ENCODE data around the gene OPN4. TPM values are rescaled to one million over a fixed set of nuclear protein-coding genes. Genes with fewer than 3 reads are reported as not detected.

Gene OPN4
- total RNA-seq, 1 donor from 2014 or later: not detected

DNA sequence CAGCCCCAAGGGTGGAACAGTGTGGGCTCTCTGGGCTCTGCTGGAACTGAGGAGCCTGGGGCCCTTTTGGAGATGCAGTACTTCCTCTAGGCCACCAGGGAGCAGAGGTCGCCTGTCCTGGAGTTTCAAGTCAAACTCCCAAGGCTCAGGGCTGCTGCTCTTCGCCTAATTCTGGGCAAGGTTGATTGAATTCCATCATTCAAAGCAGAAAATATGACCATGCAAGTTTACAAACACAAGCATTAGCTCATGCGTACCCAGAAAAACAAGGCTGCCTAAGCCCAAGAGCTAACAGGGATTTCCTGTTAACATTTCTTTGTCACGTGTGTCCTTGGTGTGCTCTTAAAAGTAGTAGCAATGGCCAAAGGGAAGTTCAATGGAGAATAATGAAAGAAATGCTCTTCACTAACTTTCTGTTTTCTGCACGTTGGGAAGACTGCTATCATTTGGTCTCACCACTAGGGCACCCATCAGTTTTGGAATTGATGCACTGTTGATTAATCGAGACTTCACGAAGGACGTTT, 34.1 kb downstream of the OPN4 start:
- Histone ChIP-seq H3K36me3 (no peaks in the 10 kb centered on the region), H3K27me3 (no peaks in the 10 kb centered on the region), H2AFZ (replicated peaks) (no peak overlapping the region), H3K79me2 (ENCODE audit: low read depth) (no peaks in the 10 kb centered on the region), H4K20me1 (ENCODE audit: low read depth) (no peaks in the 10 kb centered on the region), H3K4me1 (peaks cover 21% of the 10 kb centered on the region), H3K9me3 (ENCODE audit: low read depth) (no peaks in the 10 kb centered on the region), H3K4me2 (no peak overlapping the region), H3K9ac (no peak overlapping the region), H3K27ac (no peak overlapping the region), H3K4me3 (no peak overlapping the region), H3F3A (ENCODE audit: low read depth) (peaks cover 1% of the 10 kb centered on the region)
- peak; percentile 79 for DNase-seq (ENCODE audit: low spot score)
- no peak overlapping the region for H3K27ac Mint-ChIP-seq
- H3K9me3 Mint-ChIP-seq: no peaks in the 10 kb centered on the region
- no peaks in the 10 kb centered on the region for H3K36me3 Mint-ChIP-seq
- no peak for TF ChIP-seq EZH2 (IDR thresholded peaks at IDR 0.05)
- TF ChIP-seq, protein P1, sequence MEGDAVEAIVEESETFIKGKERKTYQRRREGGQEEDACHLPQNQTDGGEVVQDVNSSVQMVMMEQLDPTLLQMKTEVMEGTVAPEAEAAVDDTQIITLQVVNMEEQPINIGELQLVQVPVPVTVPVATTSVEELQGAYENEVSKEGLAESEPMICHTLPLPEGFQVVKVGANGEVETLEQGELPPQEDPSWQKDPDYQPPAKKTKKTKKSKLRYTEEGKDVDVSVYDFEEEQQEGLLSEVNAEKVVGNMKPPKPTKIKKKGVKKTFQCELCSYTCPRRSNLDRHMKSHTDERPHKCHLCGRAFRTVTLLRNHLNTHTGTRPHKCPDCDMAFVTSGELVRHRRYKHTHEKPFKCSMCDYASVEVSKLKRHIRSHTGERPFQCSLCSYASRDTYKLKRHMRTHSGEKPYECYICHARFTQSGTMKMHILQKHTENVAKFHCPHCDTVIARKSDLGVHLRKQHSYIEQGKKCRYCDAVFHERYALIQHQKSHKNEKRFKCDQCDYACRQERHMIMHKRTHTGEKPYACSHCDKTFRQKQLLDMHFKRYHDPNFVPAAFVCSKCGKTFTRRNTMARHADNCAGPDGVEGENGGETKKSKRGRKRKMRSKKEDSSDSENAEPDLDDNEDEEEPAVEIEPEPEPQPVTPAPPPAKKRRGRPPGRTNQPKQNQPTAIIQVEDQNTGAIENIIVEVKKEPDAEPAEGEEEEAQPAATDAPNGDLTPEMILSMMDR (IDR thresholded peaks at IDR 0.05): peak; percentile 77
- TF ChIP-seq EZH2phosphoT487 (IDR thresholded peaks at IDR 0.05): no peak
- H3K4me3 Mint-ChIP-seq: no peak overlapping the region
- H3K27me3 Mint-ChIP-seq (ENCODE audit: insufficient read depth, low read depth): peaks cover 7% of the 10 kb centered on the region
- H3K4me1 Mint-ChIP-seq: peaks cover 29% of the 10 kb centered on the region

DNA sequence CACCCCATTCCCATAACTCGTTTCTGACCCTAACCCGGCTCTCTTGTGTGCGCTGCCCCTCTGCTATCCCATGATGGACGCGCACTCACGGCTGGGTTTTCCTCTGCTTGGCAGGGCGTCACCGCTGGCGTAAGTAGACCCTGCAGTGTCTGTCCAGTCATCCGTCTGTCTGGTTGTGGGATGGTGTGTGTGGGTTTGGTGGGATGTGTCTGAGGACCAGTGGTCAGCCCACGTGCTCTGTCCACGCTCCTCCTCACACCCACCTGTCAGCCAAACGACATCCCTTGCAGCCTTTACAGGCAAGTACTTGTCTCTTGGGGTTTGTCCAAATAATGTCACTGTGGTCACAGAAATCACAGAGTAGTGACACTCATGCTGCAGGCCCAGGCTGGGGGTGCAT, 34.8 kb downstream of the OPN4 start:
- Mint-ChIP-seq H3K4me3 (no peak overlapping the region), H3K36me3 (no peaks in the 10 kb centered on the region), H3K27ac (no peak overlapping the region), H3K27me3 (ENCODE audit: insufficient read depth, low read depth) (peaks cover 10% of the 10 kb centered on the region), H3K9me3 (no peaks in the 10 kb centered on the region), H3K4me1 (peaks cover 29% of the 10 kb centered on the region)
- H3K4me1 ChIP-seq: peaks cover 18% of the 10 kb centered on the region
- TF ChIP-seq EZH2phosphoT487 (IDR thresholded peaks at IDR 0.05) (no peak), EZH2 (IDR thresholded peaks at IDR 0.05) (no peak)
- TF ChIP-seq, protein P1 (IDR thresholded peaks at IDR 0.05): no peak
- H3K79me2 ChIP-seq (ENCODE audit: low read depth): no peaks in the 10 kb centered on the region
- no peak for DNase-seq (ENCODE audit: low spot score)
- H3K27ac ChIP-seq: no peak overlapping the region
- H3K36me3 ChIP-seq: no peaks in the 10 kb centered on the region
- no peak overlapping the region for H3K9ac ChIP-seq
- H3F3A ChIP-seq (ENCODE audit: low read depth): peaks cover 3% of the 10 kb centered on the region
- H2AFZ ChIP-seq (replicated peaks): no peak overlapping the region
- no peak overlapping the region for H3K4me3 ChIP-seq
- no peaks in the 10 kb centered on the region for H3K27me3 ChIP-seq
- no peak overlapping the region for H3K4me2 ChIP-seq
- H3K9me3 ChIP-seq (ENCODE audit: low read depth): no peaks in the 10 kb centered on the region
- no peaks in the 10 kb centered on the region for H4K20me1 ChIP-seq (ENCODE audit: low read depth)

DNA sequence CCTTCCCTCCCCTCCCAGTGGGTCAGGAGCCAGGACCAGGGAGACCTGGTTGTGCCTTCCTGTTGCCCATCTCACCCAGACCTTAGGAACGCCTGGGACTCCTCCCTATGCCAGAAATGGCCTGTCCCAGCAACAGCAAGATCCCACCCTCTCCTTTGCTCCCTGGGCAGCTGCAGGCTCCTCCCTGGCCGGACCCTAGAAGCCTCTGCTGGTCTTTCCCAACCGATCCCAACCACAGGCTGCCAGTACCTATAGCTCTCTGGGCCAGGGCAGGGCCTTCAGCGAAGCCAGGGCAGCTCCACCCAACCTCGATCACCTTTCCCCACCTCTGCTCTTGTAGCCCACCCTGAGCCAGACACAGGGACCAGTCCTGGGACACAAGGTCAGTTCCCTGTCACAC, 35.9 kb downstream of the OPN4 start:
- no peak overlapping the region for H3K9ac ChIP-seq
- H3K36me3 ChIP-seq: no peaks in the 10 kb centered on the region
- peaks cover 3% of the 10 kb centered on the region for H3F3A ChIP-seq (ENCODE audit: low read depth)
- no peaks in the 10 kb centered on the region for H4K20me1 ChIP-seq (ENCODE audit: low read depth)
- peaks cover 24% of the 10 kb centered on the region for H3K4me1 Mint-ChIP-seq
- peaks cover 10% of the 10 kb centered on the region for H3K27me3 Mint-ChIP-seq (ENCODE audit: insufficient read depth, low read depth)
- peaks cover 8% of the 10 kb centered on the region for H3K4me1 ChIP-seq
- no peak overlapping the region for H3K4me3 ChIP-seq
- no peak overlapping the region for H3K27ac Mint-ChIP-seq
- no peaks in the 10 kb centered on the region for H3K27me3 ChIP-seq
- no peak overlapping the region for H3K4me3 Mint-ChIP-seq
- H3K27ac ChIP-seq: no peak overlapping the region
- H2AFZ ChIP-seq (replicated peaks): no peak overlapping the region
- TF ChIP-seq EZH2phosphoT487 (IDR thresholded peaks at IDR 0.05) (no peak), EZH2 (IDR thresholded peaks at IDR 0.05) (no peak)
- TF ChIP-seq, protein P1 (IDR thresholded peaks at IDR 0.05): no peak
- no peaks in the 10 kb centered on the region for H3K9me3 Mint-ChIP-seq
- no peak for DNase-seq (ENCODE audit: low spot score)
- H3K9me3 ChIP-seq (ENCODE audit: low read depth): no peaks in the 10 kb centered on the region
- H3K79me2 ChIP-seq (ENCODE audit: low read depth): no peaks in the 10 kb centered on the region
- no peaks in the 10 kb centered on the region for H3K36me3 Mint-ChIP-seq
- no peak overlapping the region for H3K4me2 ChIP-seq
